K562 (cell line): Measurements from ENCODE around the gene SUSD3. TPM values are rescaled to one million over a fixed set of nuclear protein-coding genes. Genes with fewer than 3 reads are reported as not detected.

Experiments used
- ATAC-seq: fragments of 200-7000 bp; cut with Tn5 transposase; 3 replicates; pipeline ENCODE4 v1.9.1; 2020; ENCODE audit warnings: moderate library complexity
- BruUV-seq: library from RNA; stranded (reverse); fragments of 400-500 nt; replicated peaks from 2 replicates; lab custom pipeline; 2021; lab: Mats Ljungman, UMichigan
- CTCF ChIA-PET: fragments of 300-600 bp; formaldehyde crosslinking; extraction: SDS; loops from one replicate; lab custom pipeline; 2021; ENCODE audit warnings: low intra/inter-chr PET ratio; lab: Yijun Ruan, JAX
- POLR2A ChIA-PET: fragments of 300-600, 350-650 bp; sonication (Branson Sonifier 250); formaldehyde crosslinking; extraction: SDS; loops from one replicate; lab custom pipeline; 2021; ENCODE audit warnings: antibody characterized with exemption, inconsistent platforms; lab: Yijun Ruan, JAX
- DNase-seq, 4 experiments: peaks; one replicate each; pipeline versions ENCODE4 v3.0.0 to v3.0.0-alpha.2; 2011 to 2018; ENCODE audit warnings: low spot score in 3 of 4, mixed read lengths in 3 of 4; ENCODE audit errors: extremely low read depth in 1 of 4
- FAIRE-seq: peaks from 2 replicates; lab custom pipeline; 2011; peaks lifted over from hg19 to GRCh38; lab: Jason Lieb, UNC
- H2AFZ ChIP-seq: 2 replicates; pipeline ENCODE4 v1.6.0; 2011; ENCODE audit warnings: low read depth, low read length, control low read depth, inconsistent platforms
- H3K27ac ChIP-seq: fragments of 200-600 bp; 3 replicates; pipeline ENCODE4 v1.8.0; 2011; ENCODE audit warnings: low read depth, mild to moderate bottlenecking, control low read depth, inconsistent platforms, low read length, moderate library complexity, mixed read lengths; ENCODE audit errors: extremely low read depth
- H3K27me3 ChIP-seq, 2 experiments: fragments of 300-600 bp in 1 of 2; 2 replicates in 1 of 2; 3 replicates in 1 of 2; pipeline versions ENCODE4 v1.6.0 to v1.8.0; 2011; ENCODE audit warnings: inconsistent platforms in 2 of 2, low read length in 2 of 2, mild to moderate bottlenecking in 1 of 2, mixed read lengths in 1 of 2, moderate library complexity in 1 of 2; ENCODE audit not compliant: control insufficient read depth in 2 of 2, insufficient read depth in 2 of 2
- H3K36me3 ChIP-seq: fragments of 300-600 bp; 3 replicates; pipeline ENCODE4 v1.8.0; 2011; ENCODE audit warnings: mild to moderate bottlenecking, low read length, inconsistent platforms; ENCODE audit not compliant: control insufficient read depth, insufficient read depth
- H3K4me1 ChIP-seq, 2 experiments: fragments of 200-600 bp in 1 of 2; replicated peaks in 1 of 2; 2 replicates in 1 of 2; 3 replicates in 1 of 2; pipeline versions ENCODE4 v1.5.1 to v1.8.0; 2011; ENCODE audit warnings: inconsistent platforms in 2 of 2, low read length in 2 of 2, mild to moderate bottlenecking in 1 of 2, mixed read lengths in 1 of 2, moderate library complexity in 1 of 2; ENCODE audit not compliant: control insufficient read depth in 2 of 2, insufficient read depth in 2 of 2
- H3K4me2 ChIP-seq: 2 replicates; pipeline ENCODE4 v1.6.1; 2011; ENCODE audit warnings: low read length, control low read depth, inconsistent platforms, mixed read lengths; ENCODE audit not compliant: insufficient read depth
- H3K4me3 ChIP-seq: fragments of 200-600 bp; sonication (generic), shearing (Covaris generic); 2 replicates; pipeline ENCODE4 v1.5.1; 2016; ENCODE audit warnings: control low read depth, inconsistent platforms
- H3K79me2 ChIP-seq: fragments of 200-600 bp; 3 replicates; pipeline ENCODE4 v1.8.0; 2011; ENCODE audit warnings: low read length, inconsistent platforms; ENCODE audit not compliant: control insufficient read depth, insufficient read depth
- H3K9ac ChIP-seq, 2 experiments: 2 replicates each; pipeline versions ENCODE4 v1.6.0 to v1.6.1; 2011; ENCODE audit warnings: low read depth in 2 of 2, low read length in 2 of 2, control low read depth in 1 of 2, inconsistent platforms in 1 of 2, mild to moderate bottlenecking in 1 of 2, mixed read lengths in 1 of 2; ENCODE audit not compliant: insufficient read depth in 1 of 2
- H3K9me1 ChIP-seq: one replicate; pipeline ENCODE4 v1.6.0; 2011; ENCODE audit warnings: inconsistent platforms, mild to moderate bottlenecking, low read length, moderate library complexity; ENCODE audit not compliant: control insufficient read depth, insufficient read depth
- H3K9me3 ChIP-seq: replicated peaks from 2 replicates; pipeline ENCODE4 v1.5.1; 2011; ENCODE audit warnings: low read depth, low read length, inconsistent platforms; ENCODE audit not compliant: control insufficient read depth, insufficient read depth
- H4K20me1 ChIP-seq: replicated peaks from 2 replicates; pipeline ENCODE4 v1.6.1; 2011; ENCODE audit warnings: low read length, inconsistent platforms, mixed read lengths; ENCODE audit not compliant: control insufficient read depth, insufficient read depth
- CHAMP1 ChIP-seq: fragments of 450-650 bp; IDR thresholded peaks from 2 replicates; pipeline ENCODE4 v1.6.1; 2016; ENCODE audit warnings: mild to moderate bottlenecking
- ETV6 ChIP-seq, 3 experiments: fragments of 150-350 bp in 1 of 3; sonication (generic) in 1 of 3; formaldehyde crosslinking in 1 of 3; IDR thresholded peaks; 2 replicates each; pipeline versions ENCODE4 v1.6.1 to v1.8.0; 2014 to 2022; ENCODE audit warnings: borderline replicate concordance in 2 of 3, low read depth in 2 of 3, antibody characterized with exemption in 1 of 3, low read length in 1 of 3, mild to moderate bottlenecking in 1 of 3, missing genetic modification reagents in 1 of 3
- HNRNPUL1 ChIP-seq: fragments of 200-400 bp; formaldehyde crosslinking; IDR thresholded peaks from 2 replicates; pipeline ENCODE4 v1.6.1; 2017; ENCODE audit warnings: low read length
- KDM5B ChIP-seq: fragments of 200-600 bp; sonication (generic); IDR thresholded peaks from 2 replicates; pipeline ENCODE4 v1.6.1; 2012; ENCODE audit warnings: low read depth, mild to moderate bottlenecking, moderate library complexity, low read length, control low read depth, inconsistent platforms; ENCODE audit not compliant: insufficient replicate concordance
- KHSRP ChIP-seq: fragments of 450-650 bp; IDR thresholded peaks from 2 replicates; pipeline ENCODE4 v1.6.1; 2017
- SNIP1 ChIP-seq: fragments of 450-650 bp; IDR thresholded peaks from 2 replicates; pipeline ENCODE4 v1.7.1; 2017; ENCODE audit warnings: low read depth, mild to moderate bottlenecking
- ZBTB33 ChIP-seq: sonication (generic); formaldehyde crosslinking; IDR thresholded peaks from 2 replicates; pipeline ENCODE4 v1.8.1; 2023; ENCODE audit warnings: mild to moderate bottlenecking, missing genetic modification reagents
- ZNF197 ChIP-seq: fragments of 200-800 bp; sonication (Bioruptor generic); IDR thresholded peaks from 2 replicates; pipeline ENCODE4 v1.6.1; 2016; ENCODE audit warnings: low read depth, missing genetic modification characterization, missing compliant biosample characterization
- ZNF274 ChIP-seq: IDR thresholded peaks from 2 replicates; pipeline ENCODE4 v1.6.1; 2011; ENCODE audit warnings: low read depth, mild to moderate bottlenecking, low read length, moderate library complexity, borderline replicate concordance
- ZNF280A ChIP-seq: fragments of 450-650 bp; IDR thresholded peaks from 2 replicates; pipeline ENCODE4 v1.6.1; 2018; ENCODE audit warnings: mild to moderate bottlenecking, low read depth; ENCODE audit not compliant: partially characterized antibody
- ZNF76 ChIP-seq: fragments of 250-450 bp; sonication (Bioruptor Pico); IDR thresholded peaks from 2 replicates; pipeline ENCODE4 v1.4.0; 2020; ENCODE audit warnings: mild to moderate bottlenecking, moderate library complexity, borderline replicate concordance
- ZNF766 ChIP-seq: fragments of 200-800 bp; sonication (Bioruptor generic); conservative IDR thresholded peaks from 2 replicates; pipeline ENCODE4 v1.6.1; 2016; ENCODE audit warnings: missing genetic modification characterization, missing compliant biosample characterization
- WGBS: fragments of 100-300 bp; shearing (Covaris generic); methylation state at CpG from one replicate; pipeline ENCODE4 v1.1.6; 2016; ENCODE audit warnings: low coverage, mixed read lengths; ENCODE audit not compliant: insufficient coverage; ENCODE audit errors: missing lambda C conversion rate; 5-methylcytosine and 5-hydroxymethylcytosine counted together
- in situ Hi-C: fragments of 300-500 bp; cut with MboI; formaldehyde crosslinking; loops from 4 replicates; pipeline ENCODE4 v1.15.0; 2018; ENCODE audit warnings: inconsistent platforms, mixed read lengths
- intact Hi-C: fragments of 100-400 bp; cut with micrococcal nuclease; formaldehyde crosslinking; loops from 2 replicates; pipeline ENCODE4 v1.14.2; 2022
- polyA plus RNA-seq, 8 experiments: library from polyadenylated mRNA; depleted of rRNA in 4 of 8; stranded (reverse) in 5 of 8; unstranded in 3 of 8; fragments of >200 nt; fragmentation: Nextera tagmentation in 2 of 8; fragmentation: Illumina TruSeq in 1 of 8; extraction: Ambion mirVana in 2 of 8; extraction: Trizol in 1 of 8; gene quantifications; 2 replicates each; pipeline versions ENCODE4 v1.2.1 to v1.2.3, GENCODE V29; 2011 to 2014; ENCODE audit warnings: inconsistent platforms in 1 of 8, missing spikeins in 1 of 8
- total RNA-seq, 7 experiments: library from RNA; depleted of rRNA in 6 of 7; stranded (reverse); fragments of >200 nt in 6 of 7; fragmentation: Illumina TruSeq in 2 of 7; extraction: Trizol in 2 of 7; gene quantifications; 2 replicates each; pipeline versions ENCODE4 v1.2.1 to v1.2.3, GENCODE V29; 2011 to 2021; ENCODE audit warnings: low replicate concordance in 1 of 7

Gene SUSD3
- total and polyA plus RNA-seq, 9 of the 15 experiments (the other 6 are each of a cell fraction or from before 2014, with no cell fraction given): 1.3 to 21.7 (median 11.4) TPM

GRCh38 chr9:93052791-93053540 is 5.5 kb upstream of the SUSD3 start (continued):
- TF ChIP-seq ZBTB33: no peak
- TF ChIP-seq, all 486 proteins: peak for 0

- 25% methylated on average over 5 of the region's 5 CpGs for WGBS
- Histone ChIP-seq H3K9me3 (no peaks in the 10 kb centered on the region), H3K27ac (no peak overlapping the region), H3K9ac (peak overlapping the region in 1 of 2 experiments; percentile 36; a peak in 1 of 4 replicates), H3K27me3 (peaks cover 33 to 48% of the 10 kb centered on the region in 2 experiments), H3K4me3 (no peak overlapping the region), H3K36me3 (no peaks in the 10 kb centered on the region), H3K4me1 (peaks cover 0 to 18% of the 10 kb centered on the region in 2 experiments; a peak in 4 of 5 replicates), H3K9me1 (no peaks in the 10 kb centered on the region), H2AFZ (no peak overlapping the region), H3K4me2 (no peak overlapping the region), H4K20me1 (no peaks in the 10 kb centered on the region), H3K79me2 (no peaks in the 10 kb centered on the region)
- ChIA-PET POLR2A (interaction anchor here (0.6 to 1.3 kb wide), 2 partner anchors 14 to 18 kb away, joined by 3 read pairs; no protein-coding TSS in a partner anchor), CTCF (no interaction called here)
- no TSS peak for BruUV-seq
- ATAC-seq (no peak), FAIRE-seq (no peak), DNase-seq (no peak)
- intact Hi-C loops (no loop called here), in situ Hi-C loops (no loop called here)
- TF ChIP-seq ZNF766 (CRISPR knock-in tag) (no peak), ZNF274 (no peak), CHAMP1 (no peak), KDM5B (no peak), ZNF197 (CRISPR knock-in tag) (no peak), ZNF280A (no peak), ZNF76 (no peak), HNRNPUL1 (no peak), ETV6 (IDR thresholded peaks at IDR 0.05; ENCODE audit: borderline replicate concordance in 1 of 2, low read depth in 2 of 2, low read length in 1 of 2) (no peak), ETV6 (CRISPR knock-in tag; IDR thresholded peaks at IDR 0.05; ENCODE audit: borderline replicate concordance) (no peak), SNIP1 (no peak), KHSRP (no peak)
These were observed 4.6 kb upstream of the SUSD3 start for GRCh38 chr9:93053781-93054331.
